IPS-20b (cell line): Measurements from ENCODE around the gene ZNF32.
A peak's percentile ranks its signal among the peaks of the same experiment; 100 is the strongest.

ENCODE experiments used
- H3K27ac ChIP-seq: one replicate; pipeline ENCODE4 v1.5.1; 2013; ENCODE audit warnings: low read length
- H3K27me3 ChIP-seq: 2 replicates; pipeline ENCODE4 v1.6.1; 2013; ENCODE audit warnings: mild to moderate bottlenecking, low read length, inconsistent platforms; ENCODE audit not compliant: insufficient read depth
- H3K36me3 ChIP-seq: 2 replicates; pipeline ENCODE4 v1.6.1; 2013; ENCODE audit warnings: low read depth, mild to moderate bottlenecking, inconsistent platforms, low read length, moderate library complexity; ENCODE audit not compliant: insufficient read depth
- H3K4me1 ChIP-seq: 2 replicates; pipeline ENCODE4 v1.6.1; 2013; ENCODE audit warnings: mild to moderate bottlenecking, control low read depth, inconsistent platforms, low read length, moderate library complexity; ENCODE audit not compliant: insufficient read depth
- H3K4me3 ChIP-seq: 2 replicates; pipeline ENCODE4 v1.5.1; 2013; ENCODE audit warnings: mild to moderate bottlenecking, low read length, inconsistent platforms
- H3K9ac ChIP-seq: 2 replicates; pipeline ENCODE4 v1.6.1; 2013; ENCODE audit warnings: low read depth, mild to moderate bottlenecking, inconsistent platforms, low read length, moderate library complexity
- H3K9me3 ChIP-seq: 2 replicates; pipeline ENCODE4 v1.6.1; 2013; ENCODE audit warnings: mild to moderate bottlenecking, low read depth, low read length, inconsistent platforms; ENCODE audit not compliant: insufficient read depth

The ZNF32 gene, protein sequence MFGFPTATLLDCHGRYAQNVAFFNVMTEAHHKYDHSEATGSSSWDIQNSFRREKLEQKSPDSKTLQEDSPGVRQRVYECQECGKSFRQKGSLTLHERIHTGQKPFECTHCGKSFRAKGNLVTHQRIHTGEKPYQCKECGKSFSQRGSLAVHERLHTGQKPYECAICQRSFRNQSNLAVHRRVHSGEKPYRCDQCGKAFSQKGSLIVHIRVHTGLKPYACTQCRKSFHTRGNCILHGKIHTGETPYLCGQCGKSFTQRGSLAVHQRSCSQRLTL

DNA sequence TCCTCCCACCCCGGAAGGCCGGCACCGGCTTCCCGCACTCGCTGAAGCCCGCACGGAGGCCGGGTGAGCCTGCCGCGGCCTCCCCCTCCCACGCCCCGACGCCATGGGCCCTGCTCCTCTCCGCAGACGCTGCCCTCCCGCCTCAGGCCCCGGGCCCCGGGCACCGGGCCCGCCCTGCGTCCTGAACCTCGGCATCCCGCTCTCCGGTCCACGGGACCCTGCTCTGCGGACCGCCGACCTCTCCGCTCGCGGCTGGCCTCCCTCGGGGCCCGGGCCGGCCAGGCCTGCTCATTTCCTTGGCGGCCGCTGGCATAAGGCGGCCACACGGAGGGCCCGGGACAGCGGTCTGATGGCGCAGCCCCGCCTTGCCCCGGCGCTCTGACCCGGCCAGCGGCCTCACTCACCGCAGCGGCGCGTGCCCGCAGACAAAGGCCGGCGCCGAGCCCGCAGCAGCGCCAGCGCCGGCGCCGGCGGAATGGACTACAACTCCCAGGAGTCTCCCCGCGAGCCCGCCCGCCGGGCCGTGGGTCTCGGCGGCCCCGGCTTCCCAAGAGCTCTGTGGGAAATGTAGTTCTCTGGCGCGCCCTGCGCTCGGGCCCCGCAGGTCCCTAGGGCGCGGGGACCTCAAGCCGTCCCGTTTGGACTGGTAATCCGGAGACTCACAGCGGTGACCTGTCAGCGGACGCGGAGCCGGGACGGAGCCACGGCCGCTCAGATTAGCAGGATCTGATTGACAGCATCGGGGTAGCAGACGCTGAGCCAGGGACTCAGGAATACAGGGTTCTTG, at the start of gene ZNF32:
ZNF32 (minus strand) TSS at position 484 of the 787 bp plus-strand sequence. CDS start 2,748 bp downstream, outside the sequence.
- Histone ChIP-seq H3K27me3 (peaks cover 29% of the 10 kb centered on the region), H3K27ac (no peak within 1 kb of the TSS), H3K9ac (peak within 1 kb of the TSS; percentile 83), H3K4me1 (peaks cover 4% of the 10 kb centered on the region; the same call in 1 of the 2 replicates), H3K9me3 (peaks cover 43% of the 10 kb centered on the region), H3K4me3 (peak within 1 kb of the TSS; percentile 80), H3K36me3 (peaks cover 29% of the 10 kb centered on the region)

DNA sequence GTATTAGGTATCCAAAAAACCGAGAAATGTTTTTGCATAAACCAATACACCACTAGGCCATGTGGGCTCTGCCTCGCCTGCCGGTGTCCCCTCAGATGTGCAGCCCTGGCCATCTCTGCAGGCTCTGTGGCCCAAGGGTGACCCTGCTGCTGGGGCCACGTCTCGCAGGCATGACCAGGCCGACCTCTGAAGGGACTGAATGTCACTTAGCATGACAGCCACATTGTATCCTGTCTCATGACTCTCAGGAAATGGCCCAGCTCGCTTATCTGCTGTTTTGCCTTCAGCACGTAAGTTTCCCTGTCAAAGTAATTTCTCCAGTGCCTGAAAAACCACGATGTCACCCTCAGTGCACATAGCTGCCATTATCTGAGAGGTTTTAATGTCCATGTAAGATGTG, 49.5 kb upstream of the ZNF32 start:
- Histone ChIP-seq H3K4me1 (no peaks in the 10 kb centered on the region), H3K9me3 (no peaks in the 10 kb centered on the region), H3K9ac (no peak overlapping the region), H3K36me3 (no peaks in the 10 kb centered on the region), H3K4me3 (no peak overlapping the region), H3K27ac (no peak overlapping the region), H3K27me3 (no peaks in the 10 kb centered on the region)

DNA sequence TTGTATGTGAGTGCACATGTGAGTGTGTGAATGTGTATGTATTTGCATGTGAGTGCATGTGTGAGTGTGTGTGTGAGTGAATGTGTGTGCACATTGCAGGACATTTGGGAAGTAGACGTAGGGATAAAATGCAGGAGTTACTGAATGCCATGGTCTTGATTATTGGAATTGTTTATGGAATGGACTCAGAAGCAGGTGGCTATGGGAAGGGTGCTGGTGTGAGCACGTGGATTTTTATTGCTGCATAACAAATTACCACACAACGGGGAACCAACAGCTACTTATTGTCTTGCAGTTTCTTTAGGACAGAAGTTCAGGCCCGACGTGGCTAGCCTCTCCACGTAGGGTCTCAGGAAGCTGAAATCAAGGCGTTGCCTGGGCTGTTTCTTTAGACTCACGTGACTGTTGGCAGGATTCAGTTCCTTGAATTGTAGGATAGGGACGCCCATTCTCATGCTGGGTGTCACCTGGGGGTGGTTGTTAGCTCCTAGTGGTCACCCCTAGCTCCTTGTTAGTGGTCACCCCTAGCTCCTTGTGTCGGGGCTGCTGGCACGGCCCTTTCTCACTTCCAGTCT, 48.3 kb upstream of the ZNF32 start:
- Histone ChIP-seq H3K4me1 (no peaks in the 10 kb centered on the region), H3K9ac (no peak overlapping the region), H3K27me3 (peaks cover 10% of the 10 kb centered on the region), H3K4me3 (no peak overlapping the region), H3K9me3 (no peaks in the 10 kb centered on the region), H3K27ac (no peak overlapping the region), H3K36me3 (no peaks in the 10 kb centered on the region)

DNA sequence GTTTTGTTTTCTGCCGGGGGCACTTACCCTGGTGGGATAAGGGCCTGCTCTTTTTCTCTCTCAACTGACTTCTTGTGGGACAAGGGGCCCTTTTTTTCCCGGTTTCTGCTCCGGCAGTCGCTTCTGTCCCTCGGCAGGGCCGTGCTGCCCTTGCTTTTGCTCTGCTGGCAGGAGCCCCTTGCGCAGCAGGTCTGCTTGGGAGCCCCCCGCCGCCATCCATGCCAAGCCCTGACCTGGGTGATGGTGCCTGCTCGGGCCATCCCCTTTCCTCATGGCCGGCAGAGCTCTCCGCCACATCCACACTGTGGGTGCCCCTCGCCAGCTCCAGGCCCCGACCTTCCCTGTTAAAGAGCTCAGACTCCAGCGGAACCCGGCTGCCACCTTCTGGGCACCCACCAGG, 47.0 kb upstream of the ZNF32 start:
- no peak overlapping the region for H3K9ac ChIP-seq

DNA sequence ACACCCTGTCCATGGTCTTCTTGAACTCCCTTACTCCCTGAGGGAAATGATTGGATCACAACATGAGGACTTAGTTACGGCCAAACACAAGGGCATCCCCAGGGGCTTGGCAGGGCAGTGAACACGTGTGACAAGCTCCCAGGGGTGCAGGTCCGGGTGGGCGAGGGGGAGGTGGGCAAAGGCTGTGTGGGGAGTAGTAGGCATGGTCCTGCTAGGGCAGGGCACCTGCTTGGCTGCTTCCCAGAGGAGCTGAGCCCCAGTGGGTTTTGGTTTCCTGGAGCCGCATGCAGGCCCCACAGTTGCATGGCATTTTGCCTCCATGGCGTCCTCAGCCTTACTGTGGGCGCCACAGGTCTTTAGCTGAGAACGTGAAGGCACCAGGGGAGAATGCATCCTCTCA, 46.6 kb upstream of the ZNF32 start:
- no peak overlapping the region for H3K9ac ChIP-seq
- H3K9me3 ChIP-seq: no peaks in the 10 kb centered on the region
- H3K27me3 ChIP-seq: peaks cover 26% of the 10 kb centered on the region
- no peak overlapping the region for H3K4me3 ChIP-seq
- H3K36me3 ChIP-seq: no peaks in the 10 kb centered on the region
- H3K4me1 ChIP-seq: no peaks in the 10 kb centered on the region
- H3K27ac ChIP-seq: no peak overlapping the region

More for the DNA sequence above, 47.0 kb upstream of the ZNF32 start:
- Histone ChIP-seq H3K9me3 (no peaks in the 10 kb centered on the region), H3K27ac (no peak overlapping the region), H3K4me3 (no peak overlapping the region), H3K4me1 (no peaks in the 10 kb centered on the region), H3K36me3 (no peaks in the 10 kb centered on the region), H3K27me3 (peaks cover 22% of the 10 kb centered on the region)

DNA sequence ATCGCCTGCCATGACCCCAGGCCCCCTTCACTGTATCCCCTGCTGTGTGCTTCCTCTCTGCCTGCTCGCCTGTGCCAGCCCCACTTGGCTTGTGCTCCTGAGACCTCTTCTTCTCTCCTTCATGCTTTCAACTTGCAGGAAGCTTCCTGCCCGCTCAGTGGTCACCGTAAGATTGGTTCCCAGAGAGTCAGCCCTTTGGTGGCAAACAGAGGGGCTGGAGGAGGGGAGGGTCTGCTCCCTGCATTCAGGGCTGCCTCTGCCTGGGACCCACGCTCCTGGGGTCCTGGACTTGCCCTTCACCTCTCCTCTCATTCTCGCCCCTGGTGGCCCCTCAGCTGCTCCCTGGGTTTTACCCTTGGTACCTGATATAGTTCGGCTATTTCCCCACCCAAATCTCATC, 45.8 kb upstream of the ZNF32 start:
- no peaks in the 10 kb centered on the region for H3K36me3 ChIP-seq
- no peaks in the 10 kb centered on the region for H3K9me3 ChIP-seq
- H3K27me3 ChIP-seq: peaks cover 33% of the 10 kb centered on the region
- no peak overlapping the region for H3K4me3 ChIP-seq
- no peaks in the 10 kb centered on the region for H3K4me1 ChIP-seq
- H3K27ac ChIP-seq: no peak overlapping the region
- H3K9ac ChIP-seq: no peak overlapping the region

DNA sequence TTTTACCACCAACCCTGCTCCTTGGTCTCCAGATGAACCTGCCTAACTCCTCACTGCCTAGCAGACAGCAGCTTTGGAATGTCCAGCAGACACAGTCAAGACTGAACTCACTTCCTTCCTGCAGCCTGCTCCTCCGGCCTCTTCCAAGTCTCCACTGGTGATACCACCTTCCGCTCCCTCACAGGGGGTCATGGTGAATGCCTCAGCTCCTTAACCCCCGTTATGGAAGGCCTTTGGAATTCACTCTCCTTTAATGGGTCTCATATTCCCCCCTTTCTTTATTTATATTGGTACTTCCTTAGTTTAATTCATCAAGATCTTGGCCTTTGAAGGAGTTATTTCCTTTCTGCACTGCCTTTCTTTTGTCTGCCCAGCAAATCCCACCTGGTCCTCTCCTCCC, 44.9 kb upstream of the ZNF32 start:
- H3K4me3 ChIP-seq: no peak overlapping the region
- no peaks in the 10 kb centered on the region for H3K4me1 ChIP-seq
- no peak overlapping the region for H3K9ac ChIP-seq
- no peak overlapping the region for H3K27ac ChIP-seq
- H3K9me3 ChIP-seq: no peaks in the 10 kb centered on the region
- H3K36me3 ChIP-seq: no peaks in the 10 kb centered on the region
- peaks cover 43% of the 10 kb centered on the region for H3K27me3 ChIP-seq

DNA sequence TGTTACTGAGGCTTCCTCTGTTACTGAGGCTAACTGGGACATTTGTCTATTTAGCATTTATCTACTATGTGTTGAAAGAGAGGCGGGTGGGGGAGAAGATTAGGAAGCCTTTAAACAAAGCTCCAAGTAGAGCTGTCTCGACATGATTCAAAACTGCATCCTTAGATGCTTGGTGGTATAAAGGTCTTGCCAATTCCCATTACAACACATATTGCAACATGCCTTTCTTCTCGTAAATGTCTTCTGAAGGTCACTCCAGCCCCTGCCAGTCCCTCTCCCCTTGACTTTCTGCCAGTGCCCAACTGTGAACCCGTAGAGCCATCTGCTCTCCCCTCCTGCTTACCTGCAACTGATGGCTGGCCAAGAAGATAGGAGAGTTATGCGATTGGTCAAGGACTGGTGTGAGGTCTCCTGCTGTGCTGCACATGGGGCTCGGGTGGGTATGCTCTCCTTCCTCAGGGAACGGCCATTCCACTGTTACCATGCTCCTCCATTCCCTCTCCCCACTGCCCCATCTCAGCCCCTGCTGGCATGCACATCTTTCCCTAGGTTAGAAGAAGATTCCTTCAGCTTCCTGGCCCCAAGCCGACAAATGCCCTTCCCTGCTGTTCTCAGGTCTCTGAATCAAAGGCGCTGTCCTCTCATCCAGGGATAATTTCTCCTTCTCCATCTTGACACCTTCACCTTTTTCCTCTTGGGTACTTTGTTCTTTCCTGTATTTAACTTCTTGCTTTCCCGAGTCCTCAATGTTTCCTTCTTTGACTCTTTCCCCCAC, 43.6 kb upstream of the ZNF32 start:
- no peak overlapping the region for H3K4me3 ChIP-seq

DNA sequence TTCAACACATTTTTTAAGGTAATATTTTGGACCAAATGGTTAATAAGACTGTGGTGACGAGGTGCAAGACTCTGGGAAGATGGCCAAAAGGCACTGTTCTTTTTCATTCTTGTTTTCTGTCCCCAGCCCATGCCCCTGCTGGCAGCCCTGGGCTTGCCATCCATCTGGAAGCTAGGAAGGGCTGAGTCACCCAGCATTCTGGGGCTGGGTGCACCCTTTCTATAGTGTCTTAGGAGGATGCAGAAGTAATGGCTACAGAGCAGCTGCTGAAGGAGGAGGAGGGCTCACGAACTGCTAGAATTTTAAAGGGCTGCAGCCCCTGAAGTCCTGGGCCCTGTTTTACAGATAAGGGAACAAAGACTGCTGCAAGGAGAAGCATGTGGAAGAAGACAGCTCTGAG, 42.8 kb upstream of the ZNF32 start:
- no peak overlapping the region for H3K4me3 ChIP-seq
- H3K27me3 ChIP-seq: peaks cover 63% of the 10 kb centered on the region
- no peaks in the 10 kb centered on the region for H3K4me1 ChIP-seq
- H3K9me3 ChIP-seq: no peaks in the 10 kb centered on the region
- no peak overlapping the region for H3K9ac ChIP-seq
- no peak overlapping the region for H3K27ac ChIP-seq
- H3K36me3 ChIP-seq: no peaks in the 10 kb centered on the region

More for the DNA sequence above, 43.6 kb upstream of the ZNF32 start:
- Histone ChIP-seq H3K36me3 (no peaks in the 10 kb centered on the region), H3K27me3 (peaks cover 56% of the 10 kb centered on the region), H3K9ac (no peak overlapping the region), H3K9me3 (no peaks in the 10 kb centered on the region), H3K4me1 (no peaks in the 10 kb centered on the region), H3K27ac (no peak overlapping the region)

DNA sequence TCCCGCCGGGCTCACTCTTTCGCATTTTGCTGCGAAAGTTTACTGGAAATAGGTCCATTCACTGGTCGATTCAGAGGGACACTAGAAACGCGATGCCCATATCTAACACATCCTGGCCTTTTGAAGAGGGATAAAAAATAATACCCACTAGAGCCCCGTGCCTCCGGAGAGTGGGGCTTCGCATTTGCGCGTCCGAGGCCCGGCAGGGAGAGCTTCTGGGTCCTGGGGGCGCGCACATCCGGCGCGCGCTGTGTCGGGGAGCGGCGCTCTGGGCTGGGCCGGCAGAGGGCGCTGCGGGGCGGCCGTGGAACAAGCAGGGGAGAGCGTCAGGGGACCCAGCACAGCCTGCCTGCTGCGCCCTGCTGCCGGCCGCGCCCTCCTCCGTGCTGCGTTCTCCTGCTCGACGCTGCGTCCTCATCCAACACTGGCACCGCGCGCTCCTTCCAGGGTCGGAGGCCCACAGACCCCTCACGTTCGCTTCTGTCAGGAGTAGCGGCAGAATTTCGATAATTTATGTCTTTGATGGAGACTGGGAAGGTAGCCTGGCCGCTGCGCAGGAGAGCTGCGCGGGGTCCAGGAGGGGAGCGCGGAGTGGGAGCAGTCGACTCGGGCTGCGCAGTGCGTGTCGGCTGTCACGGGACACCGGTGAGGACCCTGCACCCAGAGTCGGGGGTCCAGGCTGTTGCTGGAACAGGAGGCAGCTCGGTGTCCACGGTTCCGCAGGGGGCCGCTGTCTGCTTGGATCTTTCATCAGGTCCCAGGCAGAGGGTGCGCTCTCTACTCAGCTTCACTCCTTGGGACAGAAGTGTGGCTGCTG, 41.5 kb upstream of the ZNF32 start:
- H3K9ac ChIP-seq: peak overlapping the region; percentile 75; the same call in 1 of the 2 replicates
- H3K27ac ChIP-seq: no peak overlapping the region
- peaks cover 63% of the 10 kb centered on the region for H3K27me3 ChIP-seq

DNA sequence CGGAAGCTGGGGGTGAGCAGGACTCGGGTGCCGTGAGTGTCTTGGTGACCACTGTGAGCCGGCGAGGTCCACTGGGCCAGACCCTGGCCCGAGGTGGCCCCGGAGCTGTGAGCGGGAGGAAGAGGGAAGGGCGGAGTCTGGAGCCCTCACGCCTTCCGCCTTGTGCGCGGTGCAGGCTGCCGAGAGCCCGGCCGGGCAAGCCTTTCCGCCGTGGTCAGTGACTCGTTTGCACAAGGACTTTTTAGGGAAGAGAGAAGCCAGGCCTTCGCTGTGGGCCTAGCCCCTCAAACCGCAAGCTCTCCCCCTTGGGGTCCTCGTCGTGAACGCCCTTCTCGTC, 40.9 kb upstream of the ZNF32 start:
- no peaks in the 10 kb centered on the region for H3K36me3 ChIP-seq
- peaks cover 63% of the 10 kb centered on the region for H3K27me3 ChIP-seq
- H3K4me1 ChIP-seq: no peaks in the 10 kb centered on the region
- peak overlapping the region; percentile 77 for H3K4me3 ChIP-seq
- H3K27ac ChIP-seq: no peak overlapping the region
- H3K9ac ChIP-seq: peak overlapping the region; percentile 75; the same call in 1 of the 2 replicates
- H3K9me3 ChIP-seq: no peaks in the 10 kb centered on the region

More for the DNA sequence above, 41.5 kb upstream of the ZNF32 start:
- H3K4me1 ChIP-seq: no peaks in the 10 kb centered on the region
- H3K36me3 ChIP-seq: no peaks in the 10 kb centered on the region
- H3K4me3 ChIP-seq: peak overlapping the region; percentile 77
- no peaks in the 10 kb centered on the region for H3K9me3 ChIP-seq
